Upper lobe of right lung (tissue), 1 donor: ENCODE results near the gene PLCB1. TPM values are rescaled to one million over a fixed set of nuclear protein-coding genes. Genes with fewer than 3 reads are reported as not detected.

Source experiments
- ATAC-seq: fragments of 200-7000 bp; cut with Tn5 transposase; one replicate; pipeline ENCODE4 v1.9.1; 2020; ENCODE audit warnings: mild to moderate bottlenecking, moderate library complexity
- DNase-seq: peaks from one replicate; pipeline ENCODE4 v3.0.0-alpha.2; 2020
- H3K27ac ChIP-seq: fragments of 200-600 bp; one replicate; pipeline ENCODE4 v1.8.0; 2022
- H3K27me3 ChIP-seq: fragments of 200-600 bp; one replicate; pipeline ENCODE4 v1.8.0; 2022; ENCODE audit warnings: mild to moderate bottlenecking
- H3K36me3 ChIP-seq: fragments of 200-600 bp; one replicate; pipeline ENCODE4 v1.8.0; 2022
- H3K4me1 ChIP-seq: fragments of 200-600 bp; one replicate; pipeline ENCODE4 v1.8.0; 2022
- H3K4me3 ChIP-seq: fragments of 200-600 bp; one replicate; pipeline ENCODE4 v1.8.0; 2022; ENCODE audit warnings: mild to moderate bottlenecking
- H3K9me3 ChIP-seq: fragments of 200-600 bp; one replicate; pipeline ENCODE4 v1.8.0; 2022
- intact Hi-C: fragments of 100-400 bp; cut with DNase I; formaldehyde crosslinking; loops from one replicate; pipeline ENCODE4 v1.11.0; 2022
- total RNA-seq: library from RNA; stranded (reverse); fragmentation: NEBNext Ultra II Directional; extraction: Animal tissue kit (Norgen Biotek cat#: 25700); gene quantifications from one replicate; pipeline ENCODE4 v1.2.1, GENCODE V29; 2021
- TF ChIP-seq, protein P1 (sequence below): fragments of 200-600 bp; IDR thresholded peaks from one replicate; pipeline ENCODE4 v1.8.0; 2022; ENCODE audit warnings: antibody characterized with exemption
- donor health status: DM: no; HTN: yes; CAD: no; lungs with severe emphysema.

The PLCB1 gene
- total RNA-seq, 1 donor from 2014 or later, result 12.4 TPM

DNA sequence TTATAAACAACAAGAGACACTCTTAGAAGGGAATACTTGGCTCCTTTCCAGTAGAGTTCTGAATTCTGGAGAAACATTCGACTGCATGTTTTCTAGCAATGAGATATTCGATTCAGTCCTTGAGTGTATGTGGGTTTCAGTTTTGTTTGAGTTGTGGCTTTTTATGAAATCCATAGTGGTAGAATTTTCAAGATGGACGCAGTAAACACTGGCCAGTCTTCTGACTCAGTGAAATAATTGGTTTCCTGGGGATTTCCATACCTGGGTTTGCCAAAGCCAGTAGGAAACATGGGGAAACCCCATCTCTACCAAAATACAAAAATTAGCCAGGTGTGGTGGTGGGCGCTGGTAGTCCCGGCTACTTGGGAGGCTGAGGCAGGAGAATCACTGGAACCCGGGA, 663.3 kb downstream of the PLCB1 start:
- Histone ChIP-seq H3K27ac (no peak overlapping the region), H3K4me3 (no peak overlapping the region), H3K27me3 (no peaks in the 10 kb centered on the region), H3K9me3 (no peaks in the 10 kb centered on the region), H3K4me1 (peaks cover 4% of the 10 kb centered on the region), H3K36me3 (no peaks in the 10 kb centered on the region)
- TF ChIP-seq, protein P1, sequence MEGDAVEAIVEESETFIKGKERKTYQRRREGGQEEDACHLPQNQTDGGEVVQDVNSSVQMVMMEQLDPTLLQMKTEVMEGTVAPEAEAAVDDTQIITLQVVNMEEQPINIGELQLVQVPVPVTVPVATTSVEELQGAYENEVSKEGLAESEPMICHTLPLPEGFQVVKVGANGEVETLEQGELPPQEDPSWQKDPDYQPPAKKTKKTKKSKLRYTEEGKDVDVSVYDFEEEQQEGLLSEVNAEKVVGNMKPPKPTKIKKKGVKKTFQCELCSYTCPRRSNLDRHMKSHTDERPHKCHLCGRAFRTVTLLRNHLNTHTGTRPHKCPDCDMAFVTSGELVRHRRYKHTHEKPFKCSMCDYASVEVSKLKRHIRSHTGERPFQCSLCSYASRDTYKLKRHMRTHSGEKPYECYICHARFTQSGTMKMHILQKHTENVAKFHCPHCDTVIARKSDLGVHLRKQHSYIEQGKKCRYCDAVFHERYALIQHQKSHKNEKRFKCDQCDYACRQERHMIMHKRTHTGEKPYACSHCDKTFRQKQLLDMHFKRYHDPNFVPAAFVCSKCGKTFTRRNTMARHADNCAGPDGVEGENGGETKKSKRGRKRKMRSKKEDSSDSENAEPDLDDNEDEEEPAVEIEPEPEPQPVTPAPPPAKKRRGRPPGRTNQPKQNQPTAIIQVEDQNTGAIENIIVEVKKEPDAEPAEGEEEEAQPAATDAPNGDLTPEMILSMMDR, result no peak
- ATAC-seq, result no peak
- intact Hi-C loops, result no loop called here
- DNase-seq, result no peak

DNA sequence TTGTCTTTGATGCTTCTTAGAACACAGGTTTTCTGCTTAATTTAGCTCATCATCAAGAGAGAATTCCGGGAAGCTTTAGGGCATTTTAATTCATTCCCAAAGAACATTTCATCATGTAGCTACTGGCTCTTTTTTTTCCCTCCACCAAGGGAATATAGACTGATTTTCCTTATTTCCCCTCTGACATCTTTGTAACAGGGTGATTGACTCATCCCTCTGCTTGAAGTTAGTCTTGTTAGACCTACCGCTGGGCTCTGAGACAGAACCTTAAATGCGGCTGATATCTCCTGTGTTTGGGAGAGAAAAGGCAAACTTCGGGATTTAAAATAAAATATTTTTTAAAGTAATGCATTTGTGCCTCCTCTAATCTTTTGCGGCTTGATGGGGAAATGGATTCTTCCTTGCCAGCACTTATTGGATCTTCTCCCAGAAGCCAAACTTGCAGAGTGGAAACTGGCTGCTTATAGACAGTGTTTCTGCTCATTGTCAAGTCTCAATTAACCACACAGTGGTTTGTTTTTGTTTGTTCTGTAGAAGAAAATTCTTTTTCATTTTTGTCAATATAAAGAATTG, 664.1 kb downstream of the PLCB1 start:
- intact Hi-C loops, result no loop called here
- H3K27me3 ChIP-seq, result no peaks in the 10 kb centered on the region
- DNase-seq (no peak), ATAC-seq (no peak)
- no peaks in the 10 kb centered on the region for H3K36me3 ChIP-seq
- peaks cover 4% of the 10 kb centered on the region for H3K4me1 ChIP-seq
- peak overlapping the region; percentile 24 for H3K27ac ChIP-seq
- TF ChIP-seq, protein P1, result no peak
- no peak overlapping the region for H3K4me3 ChIP-seq
- H3K9me3 ChIP-seq, result no peaks in the 10 kb centered on the region

DNA sequence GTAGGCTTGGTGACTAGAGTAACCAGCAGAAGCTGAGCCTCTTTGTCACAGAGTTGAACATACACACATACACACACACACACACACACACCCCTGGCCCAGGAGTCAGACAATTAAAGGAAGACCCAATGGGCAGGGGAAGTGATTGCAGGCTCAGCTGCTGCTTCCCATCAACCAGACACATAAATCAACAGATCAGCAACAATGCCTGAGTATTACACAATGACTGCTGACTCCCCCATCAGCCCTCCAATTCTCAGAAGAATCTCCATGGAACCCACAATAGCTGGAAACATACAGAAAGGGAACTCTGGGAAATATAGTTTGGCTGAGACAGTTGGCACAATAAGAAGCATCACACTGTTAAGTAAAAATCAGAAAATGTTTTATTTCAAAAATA, 666.4 kb downstream of the PLCB1 start:
- DNase-seq (no peak), ATAC-seq (peak; percentile 37)
- Histone ChIP-seq H3K4me3 (no peak overlapping the region), H3K4me1 (peaks cover 4% of the 10 kb centered on the region), H3K9me3 (no peaks in the 10 kb centered on the region), H3K27ac (peak overlapping the region; percentile 5), H3K36me3 (no peaks in the 10 kb centered on the region), H3K27me3 (no peaks in the 10 kb centered on the region)
- TF ChIP-seq, protein P1, result no peak
- intact Hi-C loops, result no loop called here

DNA sequence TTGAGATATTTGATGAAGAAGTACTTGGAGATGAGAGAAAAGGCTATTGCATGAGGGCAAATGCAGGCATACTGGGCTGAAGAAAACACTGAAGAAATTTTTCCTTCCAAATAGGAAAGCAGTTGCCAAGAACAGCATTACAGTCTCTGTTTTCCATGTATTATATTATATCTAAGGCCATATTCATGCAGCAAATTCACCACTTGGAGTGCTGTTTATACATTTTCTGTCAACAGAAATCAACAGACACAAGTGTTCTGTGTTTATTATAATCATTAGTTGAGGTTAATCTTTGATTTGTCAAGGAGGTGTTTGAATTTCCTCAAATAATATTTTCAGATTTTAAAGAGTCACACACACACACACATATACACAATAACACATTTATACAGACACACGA, 668.0 kb downstream of the PLCB1 start:
- Histone ChIP-seq H3K4me3 (no peak overlapping the region), H3K27ac (no peak overlapping the region), H3K4me1 (peaks cover 4% of the 10 kb centered on the region), H3K36me3 (no peaks in the 10 kb centered on the region), H3K9me3 (no peaks in the 10 kb centered on the region), H3K27me3 (no peaks in the 10 kb centered on the region)
- DNase-seq (no peak), ATAC-seq (no peak)
- TF ChIP-seq, protein P1, result peak; percentile 4
- intact Hi-C loops, result no loop called here

DNA sequence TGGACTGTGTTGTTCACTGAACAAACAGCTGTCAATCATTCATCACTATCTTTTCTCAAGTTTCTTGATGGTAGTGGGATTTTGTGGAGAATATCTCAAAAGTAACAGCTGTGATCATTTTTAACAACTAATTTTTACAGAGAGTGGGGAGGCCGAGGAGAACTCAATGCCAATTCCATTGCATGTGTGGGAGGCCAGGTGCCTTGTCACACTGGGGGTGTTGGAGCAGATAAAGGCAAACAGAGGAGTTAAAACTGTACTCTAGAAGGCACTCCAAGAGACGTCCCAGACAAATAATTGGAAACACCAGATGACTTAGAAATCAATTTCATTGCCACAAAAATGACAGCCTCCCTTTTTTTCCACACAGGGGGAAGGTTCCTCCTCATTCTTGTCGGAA, 669.6 kb downstream of the PLCB1 start:
- intact Hi-C loops, result no loop called here
- Histone ChIP-seq H3K27ac (no peak overlapping the region), H3K36me3 (no peaks in the 10 kb centered on the region), H3K4me1 (peaks cover 4% of the 10 kb centered on the region), H3K27me3 (no peaks in the 10 kb centered on the region), H3K4me3 (no peak overlapping the region), H3K9me3 (no peaks in the 10 kb centered on the region)
- no peak for ATAC-seq
- DNase-seq, result no peak
- TF ChIP-seq, protein P1, result no peak

DNA sequence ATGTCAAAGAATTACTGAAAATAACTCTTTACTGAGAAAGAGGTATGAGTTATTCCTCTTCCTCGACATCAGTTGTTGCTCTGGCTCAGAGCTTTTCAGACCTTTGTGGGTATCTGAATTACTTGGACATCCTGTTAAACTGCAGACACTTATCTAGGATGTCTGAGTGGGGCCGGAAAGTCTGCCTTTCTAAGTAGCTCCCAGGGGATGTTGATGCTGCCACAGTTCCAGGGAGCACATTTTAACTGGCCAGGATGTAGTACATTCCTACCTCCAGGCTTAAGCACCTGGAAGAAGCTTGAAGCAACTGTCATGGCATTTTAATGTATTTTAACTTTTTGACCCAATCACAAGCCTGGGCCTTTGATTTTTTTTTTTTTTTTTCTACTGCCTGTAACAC, 671.0 kb downstream of the PLCB1 start:
- no peaks in the 10 kb centered on the region for H3K27me3 ChIP-seq
- no peaks in the 10 kb centered on the region for H3K36me3 ChIP-seq
- TF ChIP-seq, protein P1, result no peak
- DNase-seq (no peak), ATAC-seq (no peak)
- no peaks in the 10 kb centered on the region for H3K9me3 ChIP-seq
- no peaks in the 10 kb centered on the region for H3K4me1 ChIP-seq
- H3K4me3 ChIP-seq, result no peak overlapping the region
- intact Hi-C loops, result no loop called here
- H3K27ac ChIP-seq, result no peak overlapping the region
